Endodermal cell (in vitro differentiated cells): ENCODE results near the gene ARHGAP26. TPM values are rescaled to one million over a fixed set of nuclear protein-coding genes. Genes with fewer than 3 reads are reported as not detected.

Source experiments
- DNase-seq: peaks from one replicate; pipeline ENCODE4 v3.0.0-alpha.2; 2017
- H3K27ac ChIP-seq: 2 replicates; pipeline ENCODE4 v1.5.1; 2013; ENCODE audit warnings: mild to moderate bottlenecking, low read depth, low read length, moderate library complexity
- H3K27me3 ChIP-seq: 2 replicates; pipeline ENCODE4 v1.6.1; 2013; ENCODE audit warnings: mild to moderate bottlenecking, low read length, moderate library complexity; ENCODE audit not compliant: insufficient read depth, control insufficient read depth, poor library complexity, severe bottlenecking
- H3K36me3 ChIP-seq: 2 replicates; pipeline ENCODE4 v1.7.0; 2013; ENCODE audit warnings: mild to moderate bottlenecking, low read length, moderate library complexity; ENCODE audit not compliant: control insufficient read depth, insufficient read depth
- H3K4me1 ChIP-seq: one replicate; pipeline ENCODE4 v1.7.0; 2013; ENCODE audit warnings: low read length; ENCODE audit not compliant: control insufficient read depth, insufficient read depth
- H3K4me3 ChIP-seq: 2 replicates; pipeline ENCODE4 v1.5.1; 2013; ENCODE audit warnings: mild to moderate bottlenecking, low read length, moderate library complexity
- H3K9ac ChIP-seq: 2 replicates; pipeline ENCODE4 v1.6.1; 2013; ENCODE audit warnings: mild to moderate bottlenecking, low read length, moderate library complexity; ENCODE audit not compliant: poor library complexity, severe bottlenecking; ENCODE audit errors: extremely low read depth
- H3K9me3 ChIP-seq: 2 replicates; pipeline ENCODE4 v1.6.1; 2013; ENCODE audit warnings: mild to moderate bottlenecking, low read length, moderate library complexity; ENCODE audit not compliant: control insufficient read depth
- H3K27ac Mint-ChIP-seq: 2 replicates; pipeline ENCODE4 v1.8.0; 2020; ENCODE audit warnings: mixed read lengths
- H3K27me3 Mint-ChIP-seq: 2 replicates; pipeline ENCODE4 v1.8.0; 2021; ENCODE audit warnings: mild to moderate bottlenecking, mixed read lengths; ENCODE audit not compliant: insufficient read depth
- H3K36me3 Mint-ChIP-seq: 2 replicates; pipeline ENCODE4 v1.8.0; 2020; ENCODE audit warnings: low read depth, mixed read lengths
- H3K4me1 Mint-ChIP-seq: 2 replicates; pipeline ENCODE4 v1.8.0; 2020; ENCODE audit warnings: mixed read lengths
- H3K4me3 Mint-ChIP-seq: 2 replicates; pipeline ENCODE4 v1.8.0; 2020; ENCODE audit warnings: mild to moderate bottlenecking, moderate library complexity, mixed read lengths
- H3K9me3 Mint-ChIP-seq: 2 replicates; pipeline ENCODE4 v1.8.0; 2020; ENCODE audit warnings: mild to moderate bottlenecking, mixed read lengths
- WGBS, 2 experiments: methylation state at CpG; one replicate each; pipeline versions ENCODE4 v1.1.5 to v1.1.7; 2013; ENCODE audit warnings: missing lambda C conversion rate in 2 of 2, mixed read lengths in 1 of 2; ENCODE audit not compliant: insufficient coverage in 1 of 2, insufficient read length in 1 of 2; 5-methylcytosine and 5-hydroxymethylcytosine counted together
- total RNA-seq, 2 donors: library from RNA; stranded (reverse); fragmentation: NEBNext Ultra II Directional in 1 of 2; extraction: Animal tissue kit (Norgen Biotek cat#: 25700) in 1 of 2; gene quantifications; 2 replicates in 1 of 2; 3 replicates in 1 of 2; pipeline ENCODE4 v1.2.1, GENCODE V29; 2021
- TF ChIP-seq, protein P1 (sequence below): fragments of 200-600 bp; sonication (generic); conservative IDR thresholded peaks from 2 replicates; pipeline ENCODE4 v1.5.0; 2021; ENCODE audit warnings: antibody characterized with exemption, mild to moderate bottlenecking

The ARHGAP26 gene
- total RNA-seq, 2 donors from 2014 or later, result 49.2 to 60.5 TPM

- Mint-ChIP-seq H3K36me3 (no peaks in the 10 kb centered on the region), H3K9me3 (peaks cover 8% of the 10 kb centered on the region), H3K4me3 (no peak overlapping the region), H3K27me3 (no peaks in the 10 kb centered on the region), H3K4me1 (peaks cover 6% of the 10 kb centered on the region), H3K27ac (no peak overlapping the region)
- no peak overlapping the region for H3K9ac ChIP-seq
- WGBS, 2 experiments, result 91 to 100% methylated on average over 2 of the region's 2 CpGs
- no peaks in the 10 kb centered on the region for H3K27me3 ChIP-seq
- DNase-seq, result no peak
- peaks cover 8% of the 10 kb centered on the region for H3K9me3 ChIP-seq
- peaks cover 5% of the 10 kb centered on the region for H3K4me1 ChIP-seq
- no peaks in the 10 kb centered on the region for H3K36me3 ChIP-seq
- TF ChIP-seq, protein P1, sequence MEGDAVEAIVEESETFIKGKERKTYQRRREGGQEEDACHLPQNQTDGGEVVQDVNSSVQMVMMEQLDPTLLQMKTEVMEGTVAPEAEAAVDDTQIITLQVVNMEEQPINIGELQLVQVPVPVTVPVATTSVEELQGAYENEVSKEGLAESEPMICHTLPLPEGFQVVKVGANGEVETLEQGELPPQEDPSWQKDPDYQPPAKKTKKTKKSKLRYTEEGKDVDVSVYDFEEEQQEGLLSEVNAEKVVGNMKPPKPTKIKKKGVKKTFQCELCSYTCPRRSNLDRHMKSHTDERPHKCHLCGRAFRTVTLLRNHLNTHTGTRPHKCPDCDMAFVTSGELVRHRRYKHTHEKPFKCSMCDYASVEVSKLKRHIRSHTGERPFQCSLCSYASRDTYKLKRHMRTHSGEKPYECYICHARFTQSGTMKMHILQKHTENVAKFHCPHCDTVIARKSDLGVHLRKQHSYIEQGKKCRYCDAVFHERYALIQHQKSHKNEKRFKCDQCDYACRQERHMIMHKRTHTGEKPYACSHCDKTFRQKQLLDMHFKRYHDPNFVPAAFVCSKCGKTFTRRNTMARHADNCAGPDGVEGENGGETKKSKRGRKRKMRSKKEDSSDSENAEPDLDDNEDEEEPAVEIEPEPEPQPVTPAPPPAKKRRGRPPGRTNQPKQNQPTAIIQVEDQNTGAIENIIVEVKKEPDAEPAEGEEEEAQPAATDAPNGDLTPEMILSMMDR, result no peak
- H3K27ac ChIP-seq, result no peak overlapping the region
- no peak overlapping the region for H3K4me3 ChIP-seq
Observed at GRCh38 chr5:143249851-143250250, 479.7 kb downstream of the ARHGAP26 start.

GRCh38 chr5:143251190-143251589 is 481.0 kb downstream of the ARHGAP26 start:
- Histone ChIP-seq H3K27ac (no peak overlapping the region), H3K4me3 (no peak overlapping the region), H3K9me3 (no peaks in the 10 kb centered on the region), H3K4me1 (no peaks in the 10 kb centered on the region), H3K9ac (no peak overlapping the region), H3K36me3 (no peaks in the 10 kb centered on the region), H3K27me3 (no peaks in the 10 kb centered on the region)
- no peaks in the 10 kb centered on the region for H3K36me3 Mint-ChIP-seq
- no peak for DNase-seq
- no peaks in the 10 kb centered on the region for H3K9me3 Mint-ChIP-seq
- no peak overlapping the region for H3K4me3 Mint-ChIP-seq
- TF ChIP-seq, protein P1, result no peak
- no peaks in the 10 kb centered on the region for H3K27me3 Mint-ChIP-seq
- WGBS, 2 experiments, result 94 to 100% methylated on average over 1 to 3 of the region's 3 CpGs
- peaks cover 6% of the 10 kb centered on the region for H3K4me1 Mint-ChIP-seq
- H3K27ac Mint-ChIP-seq, result no peak overlapping the region

DNA sequence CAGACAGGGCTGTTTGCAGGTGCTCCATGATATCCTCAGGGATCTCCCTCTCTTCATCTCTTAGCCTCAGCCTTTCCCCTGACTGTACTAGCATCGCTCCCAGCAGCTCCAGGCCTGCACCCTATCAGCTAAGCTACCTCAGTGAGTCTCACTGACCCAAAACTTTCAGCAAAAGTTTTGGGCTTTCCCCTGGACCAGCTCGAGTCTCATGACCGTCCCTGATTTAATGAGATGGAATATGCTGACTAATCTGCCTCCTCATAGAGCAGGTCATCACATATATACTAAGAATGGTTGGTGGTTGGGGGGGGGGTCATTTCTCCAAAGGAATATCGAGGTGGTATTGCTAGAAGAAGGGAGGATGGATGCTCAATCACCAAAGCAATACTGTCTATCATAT is 481.8 kb downstream of the ARHGAP26 start:
- H3K9me3 Mint-ChIP-seq, result no peaks in the 10 kb centered on the region
- no peak overlapping the region for H3K4me3 Mint-ChIP-seq
- no peak for DNase-seq
- H3K27me3 Mint-ChIP-seq, result no peaks in the 10 kb centered on the region
- H3K27ac Mint-ChIP-seq, result no peak overlapping the region
- H3K4me3 ChIP-seq, result no peak overlapping the region
- WGBS, 2 experiments, result 96 to 100% methylated on average over 1 to 4 of the region's 4 CpGs
- no peak overlapping the region for H3K27ac ChIP-seq
- no peaks in the 10 kb centered on the region for H3K9me3 ChIP-seq
- no peaks in the 10 kb centered on the region for H3K36me3 Mint-ChIP-seq
- peaks cover 6% of the 10 kb centered on the region for H3K4me1 Mint-ChIP-seq
- TF ChIP-seq, protein P1, result no peak
- H3K4me1 ChIP-seq, result no peaks in the 10 kb centered on the region
- H3K27me3 ChIP-seq, result no peaks in the 10 kb centered on the region
- H3K9ac ChIP-seq, result no peak overlapping the region
- no peaks in the 10 kb centered on the region for H3K36me3 ChIP-seq
